Prostate gland (tissue), 2 donors: ENCODE data around the gene MAD2L2.

Experiments
- CTCF ChIP-seq, 4 experiments: fragments of 200-600 bp in 2 of 4; fragments of 450-650 bp in 2 of 4; sonication (generic) in 2 of 4; IDR thresholded peaks; 1 replicate in 3 of 4; 2 replicates in 1 of 4; pipeline ENCODE4 v1.5.1; 2016 to 2019; ENCODE audit warnings: antibody characterized with exemption in 4 of 4, mild to moderate bottlenecking in 2 of 4, moderate library complexity in 2 of 4
- POLR2A ChIP-seq: fragments of 450-650 bp; IDR thresholded peaks from one replicate; pipeline ENCODE4 v1.6.1; 2016; ENCODE audit warnings: antibody characterized with exemption, mild to moderate bottlenecking

DNA sequence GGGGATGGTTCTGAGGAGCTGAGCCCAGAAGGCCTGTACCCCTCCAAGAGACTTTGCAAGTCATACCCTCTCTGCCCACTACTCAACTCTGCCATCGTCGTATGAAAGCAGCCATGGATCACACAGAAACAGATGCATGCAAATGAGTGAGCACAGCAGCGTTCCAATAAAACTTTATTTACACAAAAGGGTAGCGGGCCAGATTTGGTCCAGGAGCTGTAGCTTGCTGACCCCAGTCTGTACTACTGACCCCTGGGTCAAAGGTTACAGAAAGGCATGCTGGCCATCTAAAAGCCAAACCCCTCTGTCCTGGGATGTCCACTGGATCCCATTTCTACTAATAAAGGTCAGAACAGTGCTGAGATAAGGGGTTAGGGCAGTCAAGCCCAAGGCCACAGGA is 46.2 kb upstream of the MAD2L2 start:
- TF ChIP-seq POLR2A (no peak), CTCF (IDR thresholded peaks at IDR 0.05) (no peak)
